Osteoblast (primary cell): ENCODE measurements around the gene TTC14. TPM values are rescaled to one million over a fixed set of nuclear protein-coding genes. Genes with fewer than 3 reads are reported as not detected.
A peak's percentile ranks its signal among the peaks of the same experiment; 100 is the strongest.

Experiments
- DNase-seq: peaks from one replicate; pipeline ENCODE4 v3.0.0; 2011; ENCODE audit warnings: low spot score, mixed read lengths; ENCODE audit not compliant: insufficient read length; ENCODE audit errors: missing footprints
- H2AFZ ChIP-seq: 2 replicates; pipeline ENCODE4 v1.6.0; 2011; ENCODE audit warnings: mild to moderate bottlenecking, low read length
- H3K27ac ChIP-seq: 2 replicates; pipeline ENCODE4 v1.5.1; 2011; ENCODE audit warnings: mild to moderate bottlenecking, low read depth, low read length, moderate library complexity
- H3K27me3 ChIP-seq: 2 replicates; pipeline ENCODE4 v1.6.0; 2012; ENCODE audit warnings: mild to moderate bottlenecking, control low read depth, inconsistent platforms, low read length, moderate library complexity; ENCODE audit not compliant: insufficient read depth
- H3K36me3 ChIP-seq: 2 replicates; pipeline ENCODE4 v1.5.1; 2011; ENCODE audit warnings: mild to moderate bottlenecking, low read length, control low read depth, moderate library complexity; ENCODE audit not compliant: insufficient read depth
- H3K4me1 ChIP-seq: 2 replicates; pipeline ENCODE4 v1.5.1; 2011; ENCODE audit warnings: mild to moderate bottlenecking, low read length, control low read depth, moderate library complexity; ENCODE audit not compliant: insufficient read depth
- H3K4me2 ChIP-seq: 2 replicates; pipeline ENCODE4 v1.6.0; 2011; ENCODE audit warnings: mild to moderate bottlenecking, low read length; ENCODE audit not compliant: insufficient read depth
- H3K4me3 ChIP-seq: fragments of 200-600 bp; sonication (generic); 3 replicates; pipeline ENCODE4 v1.5.1; 2012; ENCODE audit warnings: mild to moderate bottlenecking, low read length, inconsistent platforms; ENCODE audit not compliant: insufficient read depth
- H3K79me2 ChIP-seq: 2 replicates; pipeline ENCODE4 v1.6.0; 2012; ENCODE audit warnings: mild to moderate bottlenecking, low read length, control low read depth, inconsistent platforms; ENCODE audit not compliant: insufficient read depth
- H3K9me3 ChIP-seq: 2 replicates; pipeline ENCODE4 v1.5.1; 2011; ENCODE audit warnings: low read depth, low read length, control low read depth
- H4K20me1 ChIP-seq: 2 replicates; pipeline ENCODE4 v1.6.0; 2012; ENCODE audit warnings: mild to moderate bottlenecking, low read length, control low read depth; ENCODE audit not compliant: insufficient read depth
- CTCF ChIP-seq: IDR thresholded peaks from 2 replicates; pipeline ENCODE4 v1.5.1; 2011; ENCODE audit warnings: mild to moderate bottlenecking, low read depth, low read length, moderate library complexity; ENCODE audit errors: extremely low read depth
- total RNA-seq: library from RNA; depleted of rRNA; stranded (reverse); fragments of >200 nt; gene quantifications from 2 replicates; pipeline ENCODE4 v1.2.3, GENCODE V29; 2012

TTC14 gene
- total RNA-seq, 1 donor, result 53.2 TPM

- no peak overlapping the region for H3K27ac ChIP-seq
- H3K79me2 ChIP-seq, result no peaks in the 10 kb centered on the region
- H2AFZ ChIP-seq, result no peak overlapping the region
- no peaks in the 10 kb centered on the region for H4K20me1 ChIP-seq
- H3K4me1 ChIP-seq, result no peaks in the 10 kb centered on the region
- no peak overlapping the region for H3K4me2 ChIP-seq
- no peaks in the 10 kb centered on the region for H3K36me3 ChIP-seq
- DNase-seq, result no peak
- H3K4me3 ChIP-seq, result no peak overlapping the region
- TF ChIP-seq CTCF, result no peak
- H3K9me3 ChIP-seq, result no peaks in the 10 kb centered on the region
- H3K27me3 ChIP-seq, result no peaks in the 10 kb centered on the region
Measured at GRCh38 chr3:180626844-180627243, 24.9 kb downstream of the TTC14 start.

- H3K9me3 ChIP-seq, result no peaks in the 10 kb centered on the region
- DNase-seq, result no peak
- no peak overlapping the region for H2AFZ ChIP-seq
- H3K4me2 ChIP-seq, result no peak overlapping the region
- no peaks in the 10 kb centered on the region for H3K79me2 ChIP-seq
- no peaks in the 10 kb centered on the region for H3K27me3 ChIP-seq
- no peaks in the 10 kb centered on the region for H4K20me1 ChIP-seq
- H3K4me1 ChIP-seq, result no peaks in the 10 kb centered on the region
- no peak overlapping the region for H3K27ac ChIP-seq
- H3K36me3 ChIP-seq, result no peaks in the 10 kb centered on the region
- no peak for TF ChIP-seq CTCF
- no peak overlapping the region for H3K4me3 ChIP-seq
Measured at GRCh38 chr3:180630371-180630770, 28.4 kb downstream of the TTC14 start.

- H3K27ac ChIP-seq, result no peak overlapping the region
- H3K4me2 ChIP-seq, result no peak overlapping the region
- peak; percentile 25 for TF ChIP-seq CTCF
- no peaks in the 10 kb centered on the region for H3K27me3 ChIP-seq
- H3K36me3 ChIP-seq, result no peaks in the 10 kb centered on the region
- H4K20me1 ChIP-seq, result no peaks in the 10 kb centered on the region
- DNase-seq, result no peak
- no peaks in the 10 kb centered on the region for H3K79me2 ChIP-seq
- no peak overlapping the region for H2AFZ ChIP-seq
- H3K9me3 ChIP-seq, result no peaks in the 10 kb centered on the region
- H3K4me1 ChIP-seq, result no peaks in the 10 kb centered on the region
- H3K4me3 ChIP-seq, result no peak overlapping the region
Measured at GRCh38 chr3:180631317-180631716, 29.4 kb downstream of the TTC14 start.

GRCh38 chr3:180633722-180634121 lies 31.8 kb downstream of the TTC14 start:
- H3K9me3 ChIP-seq, result no peaks in the 10 kb centered on the region
- no peak overlapping the region for H3K4me2 ChIP-seq
- no peak overlapping the region for H2AFZ ChIP-seq
- no peak for TF ChIP-seq CTCF
- no peak for DNase-seq
- H3K36me3 ChIP-seq, result no peaks in the 10 kb centered on the region
- H3K4me1 ChIP-seq, result no peaks in the 10 kb centered on the region
- no peaks in the 10 kb centered on the region for H3K27me3 ChIP-seq
- no peak overlapping the region for H3K4me3 ChIP-seq
- H4K20me1 ChIP-seq, result no peaks in the 10 kb centered on the region
- H3K79me2 ChIP-seq, result no peaks in the 10 kb centered on the region
- no peak overlapping the region for H3K27ac ChIP-seq
